Smooth muscle cell (in vitro differentiated cells): ENCODE results near the gene UHRF1. TPM values are rescaled to one million over a fixed set of nuclear protein-coding genes. Genes with fewer than 3 reads are reported as not detected.
A peak's percentile ranks its signal among the peaks of the same experiment; 100 is the strongest.

ENCODE experiments used
- DNase-seq: peaks from one replicate; lab custom pipeline; 2025; ENCODE audit not compliant: unreplicated experiment; lab: John Stamatoyannopoulos, UW
- H2AFZ ChIP-seq: fragments of 200-600 bp; sonication (generic); 2 replicates; pipeline ENCODE4 v1.6.0; 2016; ENCODE audit warnings: antibody characterized with exemption, low read depth, mild to moderate bottlenecking
- H3F3A ChIP-seq: fragments of 200-600 bp; sonication (generic); 2 replicates; pipeline ENCODE4 v1.6.0; 2017; ENCODE audit warnings: antibody characterized with exemption, low read depth
- H3K27ac ChIP-seq: fragments of 200-600 bp; sonication (generic); 2 replicates; pipeline ENCODE4 v1.5.1; 2016; ENCODE audit warnings: low read depth, mild to moderate bottlenecking
- H3K27me3 ChIP-seq: fragments of 200-600 bp; sonication (generic); 2 replicates; pipeline ENCODE4 v1.6.1; 2016; ENCODE audit warnings: low read depth, mild to moderate bottlenecking
- H3K36me3 ChIP-seq: fragments of 200-600 bp; sonication (generic); 2 replicates; pipeline ENCODE4 v1.5.1; 2016; ENCODE audit warnings: low read depth
- H3K4me1 ChIP-seq: fragments of 200-600 bp; sonication (generic); 2 replicates; pipeline ENCODE4 v1.5.1; 2016; ENCODE audit warnings: low read depth
- H3K4me2 ChIP-seq: fragments of 200-600 bp; sonication (generic); 2 replicates; pipeline ENCODE4 v1.6.0; 2016; ENCODE audit warnings: mild to moderate bottlenecking
- H3K4me3 ChIP-seq: fragments of 200-600 bp; sonication (generic); 2 replicates; pipeline ENCODE4 v1.5.1; 2016; ENCODE audit warnings: mild to moderate bottlenecking
- H3K79me2 ChIP-seq: fragments of 200-600 bp; sonication (generic); 2 replicates; pipeline ENCODE4 v1.6.0; 2016; ENCODE audit warnings: low read depth, mild to moderate bottlenecking
- H3K9ac ChIP-seq: fragments of 200-600 bp; sonication (generic); 2 replicates; pipeline ENCODE4 v1.6.0; 2016; ENCODE audit warnings: low read depth
- H3K9me3 ChIP-seq: fragments of 200-600 bp; sonication (generic); replicated peaks from 2 replicates; pipeline ENCODE4 v1.5.1; 2016; ENCODE audit warnings: low read depth
- H4K20me1 ChIP-seq: fragments of 200-600 bp; sonication (generic); 2 replicates; pipeline ENCODE4 v1.6.0; 2016; ENCODE audit warnings: low read depth
- WGBS: methylation state at CpG from one replicate; pipeline ENCODE4 v1.1.7; 2016; ENCODE audit warnings: low lambda C conversion rate; 5-methylcytosine and 5-hydroxymethylcytosine counted together
- polyA plus RNA-seq: library from polyadenylated mRNA; unstranded; fragments of >200 nt; fragmentation: Nextera tagmentation; extraction: Ambion mirVana; gene quantifications from 2 replicates; pipeline ENCODE4 v1.2.1, GENCODE V29; 2016
- total RNA-seq: library from RNA; depleted of rRNA; stranded (reverse); fragments of >200 nt; gene quantifications from 2 replicates; pipeline ENCODE4 v1.2.3, GENCODE V29; 2014
- TF ChIP-seq, protein P1 (sequence below): fragments of 200-600 bp; sonication (generic); IDR thresholded peaks from 2 replicates; pipeline ENCODE4 v1.5.1; 2017; ENCODE audit warnings: borderline replicate concordance, mild to moderate bottlenecking, antibody characterized with exemption; ENCODE audit not compliant: insufficient read depth, poor library complexity, severe bottlenecking

UHRF1 gene
- total and polyA plus RNA-seq, 2 experiments from 2014 or later = 11.3 to 27.2 TPM

GRCh38 chr19:4870025-4870700 is 39.1 kb upstream of the UHRF1 start:
- TF ChIP-seq, protein P1, sequence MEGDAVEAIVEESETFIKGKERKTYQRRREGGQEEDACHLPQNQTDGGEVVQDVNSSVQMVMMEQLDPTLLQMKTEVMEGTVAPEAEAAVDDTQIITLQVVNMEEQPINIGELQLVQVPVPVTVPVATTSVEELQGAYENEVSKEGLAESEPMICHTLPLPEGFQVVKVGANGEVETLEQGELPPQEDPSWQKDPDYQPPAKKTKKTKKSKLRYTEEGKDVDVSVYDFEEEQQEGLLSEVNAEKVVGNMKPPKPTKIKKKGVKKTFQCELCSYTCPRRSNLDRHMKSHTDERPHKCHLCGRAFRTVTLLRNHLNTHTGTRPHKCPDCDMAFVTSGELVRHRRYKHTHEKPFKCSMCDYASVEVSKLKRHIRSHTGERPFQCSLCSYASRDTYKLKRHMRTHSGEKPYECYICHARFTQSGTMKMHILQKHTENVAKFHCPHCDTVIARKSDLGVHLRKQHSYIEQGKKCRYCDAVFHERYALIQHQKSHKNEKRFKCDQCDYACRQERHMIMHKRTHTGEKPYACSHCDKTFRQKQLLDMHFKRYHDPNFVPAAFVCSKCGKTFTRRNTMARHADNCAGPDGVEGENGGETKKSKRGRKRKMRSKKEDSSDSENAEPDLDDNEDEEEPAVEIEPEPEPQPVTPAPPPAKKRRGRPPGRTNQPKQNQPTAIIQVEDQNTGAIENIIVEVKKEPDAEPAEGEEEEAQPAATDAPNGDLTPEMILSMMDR = no peak
- WGBS = 48% methylated on average over 10 of the region's 10 CpGs
- no peak overlapping the region for H2AFZ ChIP-seq

DNA sequence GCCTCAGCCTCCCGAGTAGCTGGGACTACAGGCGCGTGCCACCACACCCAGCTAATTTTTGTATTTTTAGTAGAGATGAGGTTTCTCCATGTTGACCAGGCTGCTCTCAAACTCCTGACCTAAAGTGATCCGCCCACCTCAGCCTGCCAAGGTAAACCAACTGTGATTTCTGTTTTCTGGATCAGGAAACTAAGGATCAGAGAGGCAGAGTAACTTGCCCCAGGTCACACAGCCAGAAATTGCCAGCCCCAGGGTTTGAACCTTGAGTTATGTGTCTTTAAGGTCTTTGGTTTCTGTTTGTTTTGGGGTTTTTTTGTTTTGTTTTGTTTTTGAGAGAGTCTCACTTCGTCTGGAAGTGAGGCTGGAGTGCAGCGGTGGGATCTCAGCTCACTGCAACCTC is 37.6 kb upstream of the UHRF1 start:
- Histone ChIP-seq H3K4me3 (no peak overlapping the region), H3K9me3 (no peaks in the 10 kb centered on the region), H3K27me3 (no peaks in the 10 kb centered on the region), H3K4me1 (no peaks in the 10 kb centered on the region), H3F3A (peaks cover 15% of the 10 kb centered on the region), H2AFZ (no peak overlapping the region), H3K9ac (no peak overlapping the region), H3K27ac (no peak overlapping the region), H4K20me1 (peaks cover 1% of the 10 kb centered on the region), H3K79me2 (peaks cover 7% of the 10 kb centered on the region), H3K4me2 (no peak overlapping the region), H3K36me3 (no peaks in the 10 kb centered on the region)
- 78% methylated on average over 6 of the region's 6 CpGs for WGBS
- TF ChIP-seq, protein P1 = no peak
- no peak for DNase-seq

More at GRCh38 chr19:4870025-4870700, 39.1 kb upstream of the UHRF1 start:
- Histone ChIP-seq H3K9ac (peak overlapping the region; percentile 39), H3K36me3 (no peaks in the 10 kb centered on the region), H3K9me3 (no peaks in the 10 kb centered on the region), H4K20me1 (peaks cover 17% of the 10 kb centered on the region), H3K4me1 (peaks cover 3% of the 10 kb centered on the region), H3K79me2 (peaks cover 21% of the 10 kb centered on the region), H3K4me3 (no peak overlapping the region), H3K27ac (peak overlapping the region; percentile 88), H3K27me3 (no peaks in the 10 kb centered on the region), H3F3A (peaks cover 15% of the 10 kb centered on the region), H3K4me2 (peak overlapping the region; percentile 3)
- peak; percentile 11 for DNase-seq

DNA sequence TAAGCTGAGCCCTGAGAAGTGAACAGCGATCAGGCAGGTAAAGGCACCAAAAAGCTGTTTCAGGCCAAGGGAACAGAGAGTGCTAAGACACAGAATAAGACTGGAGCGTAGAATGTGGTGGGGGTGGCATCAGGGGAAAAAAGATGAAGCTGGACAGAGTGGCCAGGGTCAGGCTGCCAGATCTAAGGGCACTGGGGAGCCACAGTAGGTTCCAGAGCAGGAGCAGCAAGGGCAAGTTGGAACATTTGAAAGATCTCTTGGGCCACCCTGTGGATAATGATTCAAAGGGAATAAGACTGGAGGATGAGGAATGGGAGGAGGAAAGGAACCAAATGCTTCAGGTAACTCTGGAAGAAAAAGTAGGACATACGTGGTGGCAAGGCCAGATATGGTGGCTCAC is 35.4 kb upstream of the UHRF1 start:
- Histone ChIP-seq H4K20me1 (no peaks in the 10 kb centered on the region), H2AFZ (no peak overlapping the region), H3K27ac (no peak overlapping the region), H3K4me1 (peaks cover 9% of the 10 kb centered on the region), H3K36me3 (no peaks in the 10 kb centered on the region), H3K79me2 (no peaks in the 10 kb centered on the region), H3K27me3 (no peaks in the 10 kb centered on the region), H3K9ac (no peak overlapping the region), H3F3A (peaks cover 5% of the 10 kb centered on the region), H3K4me2 (no peak overlapping the region), H3K4me3 (no peak overlapping the region), H3K9me3 (no peaks in the 10 kb centered on the region)
- DNase-seq = no peak
- TF ChIP-seq, protein P1 = no peak
- WGBS = 95% methylated on average over 3 of the region's 3 CpGs
